ENCODE measurements around the gene RFK.
"Not testable (repeated sequence)": the region's sequence is repeated elsewhere in the genome, so short reads cannot be mapped to it uniquely, and the experiment has no call there.

RFK gene

GRCh38 chr9:76394195-76394959, at the start of gene RFK:
Gene RFK (minus strand): TSS chr9:76394426. CDS start chr9:76394171, 255 bp downstream.
- DNase-seq (ENCODE audit: insufficient read length, low spot score) = peak; percentile 97
- no peak for FAIRE-seq
- peak; percentile 75 for TF ChIP-seq POLR2A (IDR thresholded peaks at IDR 0.05; ENCODE audit: low read depth, low read length)

DNA sequence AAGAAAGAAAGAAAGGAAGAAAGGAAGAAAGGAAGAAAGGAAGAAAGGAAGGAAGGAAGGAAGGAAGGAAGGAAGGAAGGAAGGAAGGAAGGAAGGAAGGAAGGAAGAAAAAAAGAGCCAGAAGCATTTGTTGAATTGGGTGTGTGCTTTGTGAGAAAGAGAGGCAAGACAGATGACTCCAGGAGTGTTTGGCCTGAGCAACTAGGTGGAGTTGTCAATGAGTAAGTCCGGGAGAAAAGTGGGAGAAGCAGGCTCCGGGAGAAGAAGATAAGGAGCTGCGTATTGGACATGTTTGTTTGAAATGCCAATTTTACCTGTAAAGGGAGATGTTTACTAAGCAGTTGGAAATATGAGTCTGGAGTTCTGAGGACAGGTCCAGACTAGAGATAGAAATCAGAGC, 49.7 kb upstream of the RFK start:
- FAIRE-seq (no peak), DNase-seq (ENCODE audit: insufficient read length, low spot score) (no peak)
- TF ChIP-seq POLR2A (IDR thresholded peaks at IDR 0.05; ENCODE audit: low read depth, low read length) = no peak

- TF ChIP-seq POLR2A (IDR thresholded peaks at IDR 0.05; ENCODE audit: low read depth, low read length) = no peak
- DNase-seq (ENCODE audit: insufficient read length, low spot score) = peak; percentile 59
- peak; percentile 82 for FAIRE-seq
Measured at GRCh38 chr9:76441551-76442322, 47.5 kb upstream of the RFK start.

GRCh38 chr9:76438841-76439588, 44.8 kb upstream of the RFK start:
- FAIRE-seq = no peak
- DNase-seq (ENCODE audit: insufficient read length, low spot score) = no peak
- TF ChIP-seq POLR2A (IDR thresholded peaks at IDR 0.05; ENCODE audit: low read depth, low read length) = no peak

GRCh38 chr9:76437017-76437699, 42.9 kb upstream of the RFK start:
- not testable (repeated sequence) for DNase-seq (ENCODE audit: insufficient read length, low spot score); FAIRE-seq

GRCh38 chr9:76434897-76435296, 40.7 kb upstream of the RFK start:
- not testable (repeated sequence) for DNase-seq (ENCODE audit: insufficient read length, low spot score); FAIRE-seq

- FAIRE-seq = peak; percentile 80
- TF ChIP-seq POLR2A (IDR thresholded peaks at IDR 0.05; ENCODE audit: low read depth, low read length) = no peak
- no peak for DNase-seq (ENCODE audit: insufficient read length, low spot score)
Measured at GRCh38 chr9:76433836-76434235, 39.6 kb upstream of the RFK start.

DNA sequence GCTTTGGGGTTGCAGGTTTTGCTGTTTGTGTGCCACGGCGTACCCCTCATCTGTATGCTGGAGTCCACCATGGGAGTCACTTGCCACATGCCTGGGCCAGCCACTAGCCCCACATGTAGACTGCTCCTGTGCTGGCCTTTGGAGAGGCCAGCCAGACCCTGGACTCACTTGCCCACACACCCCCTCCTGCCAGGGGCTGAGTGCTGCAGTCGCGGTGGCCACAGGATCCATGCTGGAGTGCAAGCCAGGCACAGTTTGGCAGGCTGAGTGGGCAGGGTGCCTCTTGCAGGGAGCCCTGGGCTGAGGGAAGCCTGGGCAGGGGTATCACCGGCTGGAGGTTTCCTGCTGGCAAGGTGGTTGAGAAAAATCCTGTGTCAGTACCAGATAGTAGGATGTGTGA, 39.2 kb upstream of the RFK start:
- no peak for TF ChIP-seq POLR2A (IDR thresholded peaks at IDR 0.05; ENCODE audit: low read depth, low read length)

DNA sequence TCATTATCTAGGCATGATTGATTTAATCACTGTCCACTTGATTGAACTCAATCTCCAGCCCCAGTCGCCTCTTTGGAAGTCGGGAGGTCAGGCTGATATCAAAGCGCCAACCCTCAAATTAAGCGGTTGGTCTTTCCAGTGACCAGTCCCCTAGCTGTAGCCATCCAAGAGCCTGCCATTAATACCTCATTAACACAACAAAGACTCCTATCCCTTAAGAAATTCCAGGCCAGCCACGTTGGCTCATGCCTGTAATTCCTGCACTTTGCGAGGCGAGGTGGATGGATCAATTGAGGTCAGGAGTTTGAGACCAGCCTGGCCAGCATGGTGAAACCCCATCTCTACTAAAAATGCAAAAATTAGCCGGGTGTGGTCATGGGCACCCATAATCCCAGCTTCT, 37.4 kb upstream of the RFK start:
- no peak for DNase-seq (ENCODE audit: insufficient read length, low spot score)
- no peak for FAIRE-seq
- TF ChIP-seq POLR2A (IDR thresholded peaks at IDR 0.05; ENCODE audit: low read depth, low read length) = no peak

More for the DNA sequence above, 39.2 kb upstream of the RFK start:
- DNase-seq (ENCODE audit: insufficient read length, low spot score) = no peak
- no peak for FAIRE-seq

DNA sequence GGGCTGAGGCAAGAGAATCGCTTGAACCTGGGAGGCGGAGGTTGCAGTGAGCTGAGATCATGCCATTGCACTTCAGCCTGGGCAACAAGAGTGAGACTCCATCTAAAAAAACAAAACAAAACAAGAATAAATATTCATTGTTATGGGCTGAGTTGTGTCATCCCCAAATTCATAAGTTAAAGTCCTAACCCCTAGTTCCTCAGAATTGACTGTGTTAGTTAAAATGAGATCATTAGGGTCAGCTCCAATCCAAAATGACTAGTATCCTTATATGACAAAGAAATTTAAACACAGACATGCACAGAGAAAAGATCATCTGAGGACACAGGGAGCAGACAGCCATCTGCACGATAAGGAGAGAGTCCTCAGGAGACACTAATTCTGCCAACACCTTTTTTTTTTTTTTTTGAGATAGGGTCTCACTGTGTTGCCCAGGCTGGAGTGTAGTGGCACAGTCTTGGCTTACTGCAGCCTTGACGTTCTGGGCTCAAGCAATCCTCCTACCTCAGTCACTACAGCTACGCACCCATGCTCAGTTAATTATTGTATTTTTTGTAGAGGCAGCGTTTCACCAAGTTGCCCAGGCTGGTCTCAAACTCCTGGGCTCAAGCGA, 32.7 kb upstream of the RFK start:
- DNase-seq (ENCODE audit: insufficient read length, low spot score) = no peak
- no peak for FAIRE-seq
- no peak for TF ChIP-seq POLR2A (IDR thresholded peaks at IDR 0.05; ENCODE audit: low read depth, low read length)

DNA sequence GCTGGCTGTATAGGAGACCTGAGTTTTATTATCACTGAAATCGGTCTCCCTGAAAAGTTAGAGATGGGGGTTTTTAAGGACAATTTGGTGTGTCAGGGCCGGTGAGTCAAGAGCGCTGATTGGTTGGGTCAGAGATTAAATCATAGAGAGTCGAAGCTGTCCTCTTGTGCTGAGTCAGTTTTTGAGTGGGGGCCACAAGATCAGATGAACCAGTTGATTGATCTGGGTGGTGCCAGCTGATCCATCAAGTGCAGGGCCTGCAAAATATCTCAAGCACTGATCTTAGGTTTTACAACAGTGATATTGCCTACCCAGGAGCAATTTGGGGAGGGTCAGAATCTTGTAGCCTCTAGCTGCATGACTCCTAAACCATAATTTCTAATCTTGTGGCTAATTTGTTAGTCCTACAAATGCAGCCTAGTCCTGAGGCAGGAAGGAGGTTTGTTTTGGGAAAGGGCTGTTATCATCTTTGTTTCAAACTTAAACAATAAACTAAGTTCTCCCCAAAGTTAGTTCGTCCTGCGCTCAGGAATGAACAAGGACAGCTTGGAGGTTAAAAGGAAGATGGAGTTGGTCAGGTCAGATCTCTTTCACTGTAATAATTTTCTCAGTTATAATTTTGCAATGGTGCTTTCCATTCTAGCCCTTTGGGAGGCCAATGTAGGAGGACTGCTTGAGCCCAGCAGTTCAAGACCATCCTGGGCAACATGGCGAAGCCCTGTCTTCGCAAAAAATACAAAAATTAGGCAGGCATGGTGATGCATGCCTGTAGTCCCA, 31.6 kb upstream of the RFK start:
- FAIRE-seq (no peak), DNase-seq (ENCODE audit: insufficient read length, low spot score) (no peak)
- TF ChIP-seq POLR2A (IDR thresholded peaks at IDR 0.05; ENCODE audit: low read depth, low read length) = no peak

DNA sequence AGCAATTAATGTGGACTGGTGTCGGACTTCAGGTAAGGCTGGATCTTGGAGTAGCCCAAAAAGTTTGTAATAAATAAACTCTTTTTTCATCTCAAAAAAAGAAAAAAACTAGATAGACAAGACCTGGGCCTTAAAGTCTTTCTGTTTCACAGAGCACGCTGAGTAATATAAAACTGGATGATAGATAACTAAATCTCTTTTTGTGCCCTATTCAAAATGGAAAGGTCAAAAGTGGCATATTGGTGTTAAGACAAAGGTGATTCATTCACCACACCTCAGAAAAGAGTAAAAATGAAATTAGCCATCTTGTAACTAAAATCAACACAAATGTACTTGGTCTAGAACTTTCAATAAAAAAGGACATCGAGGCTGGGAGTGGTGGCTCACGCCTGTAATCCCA, 30.3 kb upstream of the RFK start:
- no peak for TF ChIP-seq POLR2A (IDR thresholded peaks at IDR 0.05; ENCODE audit: low read depth, low read length)
- no peak for FAIRE-seq
- DNase-seq (ENCODE audit: insufficient read length, low spot score) = no peak

Measured in H54 (cell line).